Fibroblast of lung (primary cell): ENCODE measurements around the gene COMP. TPM values are rescaled to one million over a fixed set of nuclear protein-coding genes. Genes with fewer than 3 reads are reported as not detected.

Experiments used
- DNase-seq, 2 donors: peaks; one replicate each; pipeline versions ENCODE4 v3.0.0 to v3.0.0-alpha.2; 2010; ENCODE audit warnings: low read depth in 2 of 2
- H2AFZ ChIP-seq: 2 replicates; pipeline ENCODE4 v1.5.1; 2012; ENCODE audit warnings: low read length, control low read depth, inconsistent platforms
- H3K27ac ChIP-seq: 2 replicates; pipeline ENCODE4 v1.5.1; 2011; ENCODE audit warnings: low read length, control low read depth; ENCODE audit not compliant: insufficient read depth
- H3K27me3 ChIP-seq: 2 replicates; pipeline ENCODE4 v1.5.1; 2011; ENCODE audit warnings: mild to moderate bottlenecking, low read length; ENCODE audit not compliant: control insufficient read depth, insufficient read depth
- H3K36me3 ChIP-seq: 2 replicates; pipeline ENCODE4 v1.5.1; 2011; ENCODE audit warnings: low read length; ENCODE audit not compliant: control insufficient read depth, insufficient read depth
- H3K4me1 ChIP-seq: 2 replicates; pipeline ENCODE4 v1.5.1; 2011; ENCODE audit warnings: low read length; ENCODE audit not compliant: control insufficient read depth, insufficient read depth; ENCODE audit errors: extremely low read depth
- H3K4me2 ChIP-seq: 2 replicates; pipeline ENCODE4 v1.5.1; 2011; ENCODE audit warnings: low read length, control low read depth; ENCODE audit not compliant: insufficient read depth; ENCODE audit errors: extremely low read depth
- H3K4me3 ChIP-seq, 4 experiments: fragments of 200-600 bp in 1 of 4; sonication (generic) in 1 of 4; replicated peaks in 1 of 4; 2 replicates each; pipeline ENCODE4 v1.5.1; 2011 to 2016; ENCODE audit warnings: low read length in 4 of 4, low read depth in 3 of 4, mild to moderate bottlenecking in 3 of 4, control low read depth in 2 of 4, inconsistent platforms in 1 of 4, mixed read lengths in 1 of 4; ENCODE audit not compliant: insufficient read depth in 1 of 4; ENCODE audit errors: control extremely low read depth in 1 of 4
- H3K79me2 ChIP-seq: 2 replicates; pipeline ENCODE4 v1.5.1; 2012; ENCODE audit warnings: mild to moderate bottlenecking, low read length, inconsistent platforms; ENCODE audit not compliant: control insufficient read depth, insufficient read depth
- H3K9ac ChIP-seq: 2 replicates; pipeline ENCODE4 v1.5.1; 2011; ENCODE audit warnings: mild to moderate bottlenecking, low read length, control low read depth; ENCODE audit not compliant: insufficient read depth
- H3K9me3 ChIP-seq: 2 replicates; pipeline ENCODE4 v1.5.1; 2012; ENCODE audit warnings: low read depth, low read length; ENCODE audit not compliant: control insufficient read depth, insufficient read depth
- H4K20me1 ChIP-seq: 2 replicates; pipeline ENCODE4 v1.5.1; 2011; ENCODE audit warnings: low read length; ENCODE audit not compliant: control insufficient read depth, insufficient read depth; ENCODE audit errors: extremely low read depth
- EZH2 ChIP-seq: IDR thresholded peaks from 2 replicates; pipeline ENCODE4 v1.5.1; 2012; ENCODE audit warnings: low read length, control low read depth, mild to moderate bottlenecking; ENCODE audit errors: missing control alignments
- polyA plus RNA-seq, 2 donors: library from polyadenylated mRNA; depleted of rRNA in 1 of 2; stranded (reverse) in 1 of 2; unstranded in 1 of 2; fragments of >200 nt; gene quantifications; 2 replicates each; pipeline ENCODE4 v1.2.1, GENCODE V29; 2011 to 2012; ENCODE audit warnings: missing spikeins in 1 of 2
- total RNA-seq: library from RNA; depleted of rRNA; stranded (reverse); fragments of >200 nt; gene quantifications from 2 replicates; pipeline ENCODE4 v1.2.1, GENCODE V29; 2014
- TF ChIP-seq, protein P1 (sequence below), 2 donors: IDR thresholded peaks in 1 of 2; conservative IDR thresholded peaks in 1 of 2; 1 replicate in 1 of 2; 2 replicates in 1 of 2; pipeline ENCODE4 v1.5.1; 2011 to 2012; ENCODE audit warnings: low read length in 2 of 2, control low read depth in 1 of 2, inconsistent platforms in 1 of 2, low read depth in 1 of 2, mild to moderate bottlenecking in 1 of 2

COMP gene
- total and polyA plus RNA-seq, 2 donors (not counting 1 experiment from before 2014, with no cell fraction given) = 0.05 to 0.17 TPM

DNA sequence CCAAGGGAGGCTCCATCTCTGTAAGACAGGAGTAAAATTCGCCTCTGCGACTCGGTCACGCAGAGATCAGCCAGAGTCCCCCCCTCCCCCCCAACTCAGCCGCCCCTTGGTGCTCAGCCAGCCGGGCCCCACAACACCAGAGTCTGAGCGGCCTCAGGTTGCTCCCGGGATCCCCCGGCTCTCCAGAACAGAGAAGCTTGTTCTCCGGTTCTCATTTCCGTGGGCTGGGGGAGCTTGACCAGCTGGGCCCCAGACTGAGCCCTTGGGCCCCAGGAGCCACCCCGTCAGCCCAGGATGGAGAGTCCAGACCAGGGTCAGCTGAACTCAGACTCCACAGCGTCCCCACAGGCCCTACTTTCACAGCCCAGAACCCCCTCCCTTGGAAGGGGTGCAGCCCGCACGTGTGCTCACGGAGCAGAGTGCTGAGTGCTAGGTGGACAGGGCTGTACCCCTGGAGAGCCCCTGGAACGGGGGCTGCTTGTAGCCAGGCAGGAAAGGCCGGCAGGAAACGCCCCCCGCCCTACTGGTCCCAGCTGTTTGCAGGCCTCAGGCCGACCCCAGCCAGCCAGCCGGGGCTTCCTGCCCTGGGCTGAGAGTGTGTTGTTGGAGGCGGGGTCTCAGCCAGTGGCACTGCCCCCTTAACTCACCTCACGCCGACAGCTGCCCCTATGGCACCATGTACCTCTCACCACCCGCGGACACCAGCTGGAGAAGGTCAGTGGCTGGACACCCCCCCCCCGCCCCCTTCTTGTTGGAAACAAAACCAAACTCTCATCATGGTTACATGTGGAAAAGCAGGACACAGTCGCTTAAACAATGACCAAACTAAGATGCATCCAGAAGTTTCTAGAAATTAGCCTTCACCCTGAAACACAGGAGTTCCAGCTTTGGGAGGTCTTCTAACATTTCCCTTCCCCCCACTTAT lies 44.4 kb downstream of the COMP start:
- Histone ChIP-seq H3K36me3 (no peaks in the 10 kb centered on the region), H3K4me2 (no peak overlapping the region), H3K9me3 (no peaks in the 10 kb centered on the region), H4K20me1 (no peaks in the 10 kb centered on the region), H3K79me2 (no peaks in the 10 kb centered on the region), H3K9ac (no peak overlapping the region), H3K4me3 (no peak overlapping the region), H2AFZ (no peak overlapping the region), H3K27ac (no peak overlapping the region), H3K4me1 (no peaks in the 10 kb centered on the region), H3K27me3 (no peaks in the 10 kb centered on the region)
- TF ChIP-seq EZH2 = no peak
- TF ChIP-seq, protein P1, sequence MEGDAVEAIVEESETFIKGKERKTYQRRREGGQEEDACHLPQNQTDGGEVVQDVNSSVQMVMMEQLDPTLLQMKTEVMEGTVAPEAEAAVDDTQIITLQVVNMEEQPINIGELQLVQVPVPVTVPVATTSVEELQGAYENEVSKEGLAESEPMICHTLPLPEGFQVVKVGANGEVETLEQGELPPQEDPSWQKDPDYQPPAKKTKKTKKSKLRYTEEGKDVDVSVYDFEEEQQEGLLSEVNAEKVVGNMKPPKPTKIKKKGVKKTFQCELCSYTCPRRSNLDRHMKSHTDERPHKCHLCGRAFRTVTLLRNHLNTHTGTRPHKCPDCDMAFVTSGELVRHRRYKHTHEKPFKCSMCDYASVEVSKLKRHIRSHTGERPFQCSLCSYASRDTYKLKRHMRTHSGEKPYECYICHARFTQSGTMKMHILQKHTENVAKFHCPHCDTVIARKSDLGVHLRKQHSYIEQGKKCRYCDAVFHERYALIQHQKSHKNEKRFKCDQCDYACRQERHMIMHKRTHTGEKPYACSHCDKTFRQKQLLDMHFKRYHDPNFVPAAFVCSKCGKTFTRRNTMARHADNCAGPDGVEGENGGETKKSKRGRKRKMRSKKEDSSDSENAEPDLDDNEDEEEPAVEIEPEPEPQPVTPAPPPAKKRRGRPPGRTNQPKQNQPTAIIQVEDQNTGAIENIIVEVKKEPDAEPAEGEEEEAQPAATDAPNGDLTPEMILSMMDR (conservative IDR thresholded peaks at IDR 0.05 in 1 of 2, IDR thresholded peaks at IDR 0.05 in 1 of 2; ENCODE audit: low read depth in 1 of 2, low read length in 2 of 2) = no peak
- no peak for DNase-seq

- no peak overlapping the region for H3K4me3 ChIP-seq
- no peak overlapping the region for H3K4me2 ChIP-seq
- no peak overlapping the region for H2AFZ ChIP-seq
- no peaks in the 10 kb centered on the region for H4K20me1 ChIP-seq
- H3K79me2 ChIP-seq = no peaks in the 10 kb centered on the region
- H3K27ac ChIP-seq = no peak overlapping the region
- H3K36me3 ChIP-seq = no peaks in the 10 kb centered on the region
- no peak for DNase-seq
- no peaks in the 10 kb centered on the region for H3K27me3 ChIP-seq
- TF ChIP-seq EZH2 = no peak
- TF ChIP-seq, protein P1 (conservative IDR thresholded peaks at IDR 0.05 in 1 of 2, IDR thresholded peaks at IDR 0.05 in 1 of 2; ENCODE audit: low read depth in 1 of 2, low read length in 2 of 2) = no peak
- no peak overlapping the region for H3K9ac ChIP-seq
- H3K4me1 ChIP-seq = no peaks in the 10 kb centered on the region
- no peaks in the 10 kb centered on the region for H3K9me3 ChIP-seq
Observed at GRCh38 chr19:18745931-18746330, 45.2 kb downstream of the COMP start.

GRCh38 chr19:18745012-18745735 lies 45.9 kb downstream of the COMP start:
- Histone ChIP-seq H3K4me1 (no peaks in the 10 kb centered on the region), H3K9ac (no peak overlapping the region), H3K27ac (no peak overlapping the region), H3K27me3 (no peaks in the 10 kb centered on the region), H2AFZ (no peak overlapping the region), H3K79me2 (no peaks in the 10 kb centered on the region), H3K36me3 (no peaks in the 10 kb centered on the region), H4K20me1 (no peaks in the 10 kb centered on the region), H3K9me3 (no peaks in the 10 kb centered on the region), H3K4me2 (no peak overlapping the region), H3K4me3 (no peak overlapping the region)
- no peak for TF ChIP-seq EZH2
- TF ChIP-seq, protein P1 (conservative IDR thresholded peaks at IDR 0.05 in 1 of 2, IDR thresholded peaks at IDR 0.05 in 1 of 2; ENCODE audit: low read depth in 1 of 2, low read length in 2 of 2) = no peak
- no peak for DNase-seq
